Tibial nerve (tissue), 4 donors: ENCODE data around the gene SWAP70.

ENCODE experiments used
- CTCF ChIP-seq, 5 experiments: fragments of 200-600 bp in 3 of 5; fragments of 450-650 bp in 2 of 5; sonication (generic) in 3 of 5; IDR thresholded peaks; one replicate each; pipeline ENCODE4 v1.5.1; 2016 to 2019; ENCODE audit warnings: antibody characterized with exemption in 5 of 5, mild to moderate bottlenecking in 3 of 5, moderate library complexity in 2 of 5
- EP300 ChIP-seq, 2 donors: sonication (generic); formaldehyde crosslinking; IDR thresholded peaks; one replicate each; pipeline ENCODE4 v1.6.1; 2017; ENCODE audit warnings: antibody characterized with exemption in 2 of 2, mild to moderate bottlenecking in 1 of 2

GRCh38 chr11:9780929-9781328 lies 117.1 kb downstream of the SWAP70 start:
- TF ChIP-seq EP300 (IDR thresholded peaks at IDR 0.05): no peak
- no peak for TF ChIP-seq CTCF (IDR thresholded peaks at IDR 0.05)
